K562 (cell line): ENCODE measurements around the gene EEF1A2. TPM values are rescaled to one million over a fixed set of nuclear protein-coding genes. Genes with fewer than 3 reads are reported as not detected.

ENCODE experiments used
- ATAC-seq: fragments of 200-7000 bp; cut with Tn5 transposase; 3 replicates; pipeline ENCODE4 v1.9.1; 2020; ENCODE audit warnings: moderate library complexity
- BruUV-seq: library from RNA; stranded (reverse); fragments of 400-500 nt; replicated peaks from 2 replicates; lab custom pipeline; 2021; lab: Mats Ljungman, UMichigan
- CTCF ChIA-PET: fragments of 300-600 bp; formaldehyde crosslinking; extraction: SDS; loops from one replicate; lab custom pipeline; 2021; ENCODE audit warnings: low intra/inter-chr PET ratio; lab: Yijun Ruan, JAX
- POLR2A ChIA-PET: fragments of 300-600, 350-650 bp; sonication (Branson Sonifier 250); formaldehyde crosslinking; extraction: SDS; loops from one replicate; lab custom pipeline; 2021; ENCODE audit warnings: antibody characterized with exemption, inconsistent platforms; lab: Yijun Ruan, JAX
- DNase-seq, 4 experiments: peaks; one replicate each; pipeline versions ENCODE4 v3.0.0 to v3.0.0-alpha.2; 2011 to 2018; ENCODE audit warnings: low spot score in 3 of 4, mixed read lengths in 3 of 4; ENCODE audit errors: extremely low read depth in 1 of 4
- FAIRE-seq: peaks from 2 replicates; lab custom pipeline; 2011; peaks lifted over from hg19 to GRCh38; lab: Jason Lieb, UNC
- H2AFZ ChIP-seq: 2 replicates; pipeline ENCODE4 v1.6.0; 2011; ENCODE audit warnings: low read depth, low read length, control low read depth, inconsistent platforms
- H3K27ac ChIP-seq: fragments of 200-600 bp; 3 replicates; pipeline ENCODE4 v1.8.0; 2011; ENCODE audit warnings: low read depth, mild to moderate bottlenecking, control low read depth, inconsistent platforms, low read length, moderate library complexity, mixed read lengths; ENCODE audit errors: extremely low read depth
- H3K27me3 ChIP-seq, 2 experiments: fragments of 300-600 bp in 1 of 2; 2 replicates in 1 of 2; 3 replicates in 1 of 2; pipeline versions ENCODE4 v1.6.0 to v1.8.0; 2011; ENCODE audit warnings: inconsistent platforms in 2 of 2, low read length in 2 of 2, mild to moderate bottlenecking in 1 of 2, mixed read lengths in 1 of 2, moderate library complexity in 1 of 2; ENCODE audit not compliant: control insufficient read depth in 2 of 2, insufficient read depth in 2 of 2
- H3K36me3 ChIP-seq: fragments of 300-600 bp; 3 replicates; pipeline ENCODE4 v1.8.0; 2011; ENCODE audit warnings: mild to moderate bottlenecking, low read length, inconsistent platforms; ENCODE audit not compliant: control insufficient read depth, insufficient read depth
- H3K4me1 ChIP-seq, 2 experiments: fragments of 200-600 bp in 1 of 2; replicated peaks in 1 of 2; 2 replicates in 1 of 2; 3 replicates in 1 of 2; pipeline versions ENCODE4 v1.5.1 to v1.8.0; 2011; ENCODE audit warnings: inconsistent platforms in 2 of 2, low read length in 2 of 2, mild to moderate bottlenecking in 1 of 2, mixed read lengths in 1 of 2, moderate library complexity in 1 of 2; ENCODE audit not compliant: control insufficient read depth in 2 of 2, insufficient read depth in 2 of 2
- H3K4me2 ChIP-seq: 2 replicates; pipeline ENCODE4 v1.6.1; 2011; ENCODE audit warnings: low read length, control low read depth, inconsistent platforms, mixed read lengths; ENCODE audit not compliant: insufficient read depth
- H3K4me3 ChIP-seq: fragments of 200-600 bp; sonication (generic), shearing (Covaris generic); 2 replicates; pipeline ENCODE4 v1.5.1; 2016; ENCODE audit warnings: control low read depth, inconsistent platforms
- H3K79me2 ChIP-seq: fragments of 200-600 bp; 3 replicates; pipeline ENCODE4 v1.8.0; 2011; ENCODE audit warnings: low read length, inconsistent platforms; ENCODE audit not compliant: control insufficient read depth, insufficient read depth
- H3K9ac ChIP-seq, 2 experiments: 2 replicates each; pipeline versions ENCODE4 v1.6.0 to v1.6.1; 2011; ENCODE audit warnings: low read depth in 2 of 2, low read length in 2 of 2, control low read depth in 1 of 2, inconsistent platforms in 1 of 2, mild to moderate bottlenecking in 1 of 2, mixed read lengths in 1 of 2; ENCODE audit not compliant: insufficient read depth in 1 of 2
- H3K9me1 ChIP-seq: one replicate; pipeline ENCODE4 v1.6.0; 2011; ENCODE audit warnings: inconsistent platforms, mild to moderate bottlenecking, low read length, moderate library complexity; ENCODE audit not compliant: control insufficient read depth, insufficient read depth
- H3K9me3 ChIP-seq: replicated peaks from 2 replicates; pipeline ENCODE4 v1.5.1; 2011; ENCODE audit warnings: low read depth, low read length, inconsistent platforms; ENCODE audit not compliant: control insufficient read depth, insufficient read depth
- H4K20me1 ChIP-seq: replicated peaks from 2 replicates; pipeline ENCODE4 v1.6.1; 2011; ENCODE audit warnings: low read length, inconsistent platforms, mixed read lengths; ENCODE audit not compliant: control insufficient read depth, insufficient read depth
- ATF1 ChIP-seq, 2 experiments: fragments of 450-650 bp in 1 of 2; IDR thresholded peaks; 2 replicates each; pipeline ENCODE4 v1.6.1; 2016; ENCODE audit warnings: missing compliant biosample characterization in 1 of 2, missing genetic modification characterization in 1 of 2
- BMI1 ChIP-seq: fragments of 150-350 bp; IDR thresholded peaks from 2 replicates; pipeline ENCODE4 v1.6.1; 2014; ENCODE audit warnings: low read length
- CBX3 ChIP-seq, 2 experiments: IDR thresholded peaks; 1 replicate in 1 of 2; 2 replicates in 1 of 2; pipeline ENCODE4 v1.6.1; 2012; ENCODE audit warnings: inconsistent platforms in 2 of 2, low read length in 2 of 2, borderline replicate concordance in 1 of 2, control low read depth in 1 of 2
- EWSR1 ChIP-seq: fragments of 450-650 bp; IDR thresholded peaks from 2 replicates; pipeline ENCODE4 v1.6.1; 2018; ENCODE audit warnings: borderline replicate concordance, mild to moderate bottlenecking, low read depth, moderate library complexity; ENCODE audit not compliant: partially characterized antibody
- KDM1A ChIP-seq, 2 experiments: fragments of 450-650 bp; IDR thresholded peaks; 2 replicates each; pipeline ENCODE4 v1.6.1; 2016; ENCODE audit warnings: mild to moderate bottlenecking in 2 of 2
- KHSRP ChIP-seq: fragments of 450-650 bp; IDR thresholded peaks from 2 replicates; pipeline ENCODE4 v1.6.1; 2017
- NCOA1 ChIP-seq: fragments of 450-650 bp; IDR thresholded peaks from 2 replicates; pipeline ENCODE4 v1.6.1; 2016; ENCODE audit warnings: low read depth
- NFE2 ChIP-seq: IDR thresholded peaks from 2 replicates; pipeline ENCODE4 v1.6.1; 2014; ENCODE audit warnings: antibody characterized with exemption, low read depth
- POLR2B ChIP-seq: fragments of 450-650 bp; IDR thresholded peaks from 2 replicates; pipeline ENCODE4 v1.6.1; 2018; ENCODE audit warnings: low read depth; ENCODE audit not compliant: partially characterized antibody
- PRPF4 ChIP-seq: fragments of 200-400 bp; formaldehyde crosslinking; IDR thresholded peaks from one replicate; pipeline ENCODE4 v1.6.1; 2017; ENCODE audit warnings: low read length, low read depth, mild to moderate bottlenecking; ENCODE audit not compliant: insufficient read depth, poor library complexity, severe bottlenecking
- PYGO2 ChIP-seq: fragments of 450-650 bp; IDR thresholded peaks from 2 replicates; pipeline ENCODE4 v1.6.1; 2016; ENCODE audit warnings: mild to moderate bottlenecking, missing genetic modification characterization, moderate library complexity, missing compliant biosample characterization
- SRSF7 ChIP-seq: fragments of 200-400 bp; formaldehyde crosslinking; optimal IDR thresholded peaks from 2 replicates; pipeline ENCODE3; 2017; ENCODE audit warnings: mild to moderate bottlenecking, low read depth, low read length
- TOE1 ChIP-seq, 2 experiments: fragments of 450-650 bp in 1 of 2; sonication (generic) in 1 of 2; formaldehyde crosslinking in 1 of 2; IDR thresholded peaks; 2 replicates each; pipeline versions ENCODE4 v1.7.1 to v1.8.0; 2016 to 2022; ENCODE audit warnings: borderline replicate concordance in 2 of 2, mild to moderate bottlenecking in 2 of 2, antibody characterized with exemption in 1 of 2, inconsistent platforms in 1 of 2, low read depth in 1 of 2, missing genetic modification reagents in 1 of 2, moderate library complexity in 1 of 2
- ZBED1 ChIP-seq: IDR thresholded peaks from 2 replicates; pipeline ENCODE4 v1.6.1; 2014
- ZBTB1 ChIP-seq: sonication (generic); formaldehyde crosslinking; IDR thresholded peaks from 2 replicates; pipeline ENCODE4 v1.8.1; 2023; ENCODE audit warnings: missing genetic modification reagents, low read depth, mild to moderate bottlenecking, borderline replicate concordance
- ZNF668 ChIP-seq: fragments of 250-450 bp; sonication (Bioruptor Pico); IDR thresholded peaks from 2 replicates; pipeline ENCODE4 v1.8.0; 2022; ENCODE audit warnings: mild to moderate bottlenecking, inconsistent platforms
- ZNF695 ChIP-seq: fragments of 450-650 bp; formaldehyde crosslinking; IDR thresholded peaks from 2 replicates; pipeline ENCODE4 v1.4.0; 2020; ENCODE audit warnings: mild to moderate bottlenecking, moderate library complexity
- WGBS: fragments of 100-300 bp; shearing (Covaris generic); methylation state at CpG from one replicate; pipeline ENCODE4 v1.1.6; 2016; ENCODE audit warnings: low coverage, mixed read lengths; ENCODE audit not compliant: insufficient coverage; ENCODE audit errors: missing lambda C conversion rate; 5-methylcytosine and 5-hydroxymethylcytosine counted together
- in situ Hi-C: fragments of 300-500 bp; cut with MboI; formaldehyde crosslinking; loops from 4 replicates; pipeline ENCODE4 v1.15.0; 2018; ENCODE audit warnings: inconsistent platforms, mixed read lengths
- intact Hi-C: fragments of 100-400 bp; cut with micrococcal nuclease; formaldehyde crosslinking; loops from 2 replicates; pipeline ENCODE4 v1.14.2; 2022
- polyA plus RNA-seq, 8 experiments: library from polyadenylated mRNA; depleted of rRNA in 4 of 8; stranded (reverse) in 5 of 8; unstranded in 3 of 8; fragments of >200 nt; fragmentation: Nextera tagmentation in 2 of 8; fragmentation: Illumina TruSeq in 1 of 8; extraction: Ambion mirVana in 2 of 8; extraction: Trizol in 1 of 8; gene quantifications; 2 replicates each; pipeline versions ENCODE4 v1.2.1 to v1.2.3, GENCODE V29; 2011 to 2014; ENCODE audit warnings: inconsistent platforms in 1 of 8, missing spikeins in 1 of 8
- total RNA-seq, 7 experiments: library from RNA; depleted of rRNA in 6 of 7; stranded (reverse); fragments of >200 nt in 6 of 7; fragmentation: Illumina TruSeq in 2 of 7; extraction: Trizol in 2 of 7; gene quantifications; 2 replicates each; pipeline versions ENCODE4 v1.2.1 to v1.2.3, GENCODE V29; 2011 to 2021; ENCODE audit warnings: low replicate concordance in 1 of 7
- TF ChIP-seq, protein P1 (sequence below): fragments of 250-450 bp; sonication (Bioruptor Pico); IDR thresholded peaks from 2 replicates; pipeline ENCODE4 v1.4.0; 2020; ENCODE audit warnings: borderline replicate concordance
- TF ChIP-seq, protein P2 (sequence below): fragments of 250-450 bp; sonication (Bioruptor Pico); IDR thresholded peaks from 2 replicates; pipeline ENCODE4 v1.5.1; 2021; ENCODE audit warnings: mild to moderate bottlenecking
- TF ChIP-seq, protein P3 (sequence below): sonication (generic); formaldehyde crosslinking; IDR thresholded peaks from 2 replicates; pipeline ENCODE4 v1.5.0; 2020; ENCODE audit warnings: missing genetic modification reagents

Gene EEF1A2
- total and polyA plus RNA-seq, 9 of the 15 experiments (the other 6 are each of a cell fraction or from before 2014, with no cell fraction given): 0.04 to 29.6 (median 11.5) TPM

DNA sequence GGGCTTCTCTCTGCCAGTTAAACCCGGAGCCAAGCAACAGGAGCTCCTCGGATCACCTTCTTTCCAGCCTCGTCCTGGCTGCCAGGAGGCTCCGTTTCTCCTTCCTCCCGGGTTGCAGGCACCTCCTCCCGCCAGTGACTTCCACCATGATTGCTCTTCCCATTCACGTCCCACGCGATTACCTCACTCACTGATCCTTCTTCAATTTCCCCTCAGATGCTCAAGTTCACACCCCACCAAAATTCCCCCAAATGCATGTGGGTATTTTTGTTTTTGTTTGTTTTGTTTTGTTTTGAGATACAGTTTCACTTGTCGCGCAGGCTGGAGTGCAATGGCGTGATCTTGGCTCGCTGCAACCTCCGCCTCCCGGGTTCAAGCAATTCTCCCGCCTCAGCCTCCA lies 51.6 kb downstream of the EEF1A2 start:
- BruUV-seq: no TSS peak
- Histone ChIP-seq H2AFZ (no peak overlapping the region), H3K4me3 (no peak overlapping the region), H3K36me3 (no peaks in the 10 kb centered on the region), H3K79me2 (no peaks in the 10 kb centered on the region), H3K9ac (no peak overlapping the region), H3K4me2 (no peak overlapping the region), H3K9me1 (no peaks in the 10 kb centered on the region), H3K27ac (no peak overlapping the region), H3K9me3 (peaks cover 4% of the 10 kb centered on the region; the same call in 1 of the 2 replicates), H3K27me3 (peaks cover 13 to 40% of the 10 kb centered on the region in 2 experiments; a peak in 4 of 5 replicates), H4K20me1 (0 out of 2 replicates have a peak, but pooled peaks cover 6% of the 10 kb centered on the region), H3K4me1 (peaks cover 0 to 20% of the 10 kb centered on the region in 2 experiments; a peak in 2 of 5 replicates)
- intact Hi-C loops (no loop called here), in situ Hi-C loops (no loop called here)
- whole genome bisulfite sequencing: 3% methylated on average over 16 of the region's 16 CpGs
- ATAC-seq (no peak), DNase-seq (no peak), FAIRE-seq (no peak)
- TF ChIP-seq, protein P1, sequence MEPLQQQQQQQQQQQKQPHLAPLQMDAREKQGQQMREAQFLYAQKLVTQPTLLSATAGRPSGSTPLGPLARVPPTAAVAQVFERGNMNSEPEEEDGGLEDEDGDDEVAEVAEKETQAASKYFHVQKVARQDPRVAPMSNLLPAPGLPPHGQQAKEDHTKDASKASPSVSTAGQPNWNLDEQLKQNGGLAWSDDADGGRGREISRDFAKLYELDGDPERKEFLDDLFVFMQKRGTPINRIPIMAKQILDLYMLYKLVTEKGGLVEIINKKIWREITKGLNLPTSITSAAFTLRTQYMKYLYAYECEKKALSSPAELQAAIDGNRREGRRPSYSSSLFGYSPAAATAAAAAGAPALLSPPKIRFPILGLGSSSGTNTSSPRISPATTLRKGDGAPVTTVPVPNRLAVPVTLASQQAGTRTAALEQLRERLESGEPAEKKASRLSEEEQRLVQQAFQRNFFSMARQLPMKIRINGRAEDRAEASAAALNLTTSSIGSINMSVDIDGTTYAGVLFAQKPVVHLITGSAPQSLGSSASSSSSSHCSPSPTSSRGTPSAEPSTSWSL: no peak
- TF ChIP-seq EWSR1: no peak
- TF ChIP-seq NCOA1: no peak
- no peak for TF ChIP-seq NFE2
- TF ChIP-seq, protein P2, sequence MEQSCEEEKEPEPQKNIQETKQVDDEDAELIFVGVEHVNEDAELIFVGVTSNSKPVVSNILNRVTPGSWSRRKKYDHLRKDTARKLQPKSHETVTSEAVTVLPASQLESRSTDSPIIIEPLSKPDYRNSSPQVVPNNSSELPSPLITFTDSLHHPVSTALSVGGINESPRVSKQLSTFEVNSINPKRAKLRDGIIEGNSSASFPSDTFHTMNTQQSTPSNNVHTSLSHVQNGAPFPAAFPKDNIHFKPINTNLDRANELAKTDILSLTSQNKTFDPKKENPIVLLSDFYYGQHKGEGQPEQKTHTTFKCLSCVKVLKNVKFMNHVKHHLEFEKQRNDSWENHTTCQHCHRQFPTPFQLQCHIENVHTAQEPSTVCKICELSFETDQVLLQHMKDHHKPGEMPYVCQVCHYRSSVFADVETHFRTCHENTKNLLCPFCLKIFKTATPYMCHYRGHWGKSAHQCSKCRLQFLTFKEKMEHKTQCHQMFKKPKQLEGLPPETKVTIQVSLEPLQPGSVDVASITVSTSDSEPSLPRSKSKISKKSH: no peak
- no peak for TF ChIP-seq KHSRP
- TF ChIP-seq ZNF668 (CRISPR knock-in tag): no peak
- TF ChIP-seq CBX3 (IDR thresholded peaks at IDR 0.05; ENCODE audit: borderline replicate concordance in 1 of 2, low read length in 2 of 2): no peak
- no peak for TF ChIP-seq SRSF7
- TF ChIP-seq KDM1A (IDR thresholded peaks at IDR 0.05): no peak
- no peak for TF ChIP-seq ZNF695
- TF ChIP-seq BMI1: no peak
- TF ChIP-seq POLR2B: no peak
- TF ChIP-seq ZBTB1 (CRISPR knock-in tag): no peak
- no peak for TF ChIP-seq ZBED1
- no peak for TF ChIP-seq PRPF4
- TF ChIP-seq TOE1 (IDR thresholded peaks at IDR 0.05; ENCODE audit: borderline replicate concordance): no peak
- no peak for TF ChIP-seq TOE1 (CRISPR knock-in tag; IDR thresholded peaks at IDR 0.05; ENCODE audit: borderline replicate concordance, low read depth)
- TF ChIP-seq, protein P3, sequence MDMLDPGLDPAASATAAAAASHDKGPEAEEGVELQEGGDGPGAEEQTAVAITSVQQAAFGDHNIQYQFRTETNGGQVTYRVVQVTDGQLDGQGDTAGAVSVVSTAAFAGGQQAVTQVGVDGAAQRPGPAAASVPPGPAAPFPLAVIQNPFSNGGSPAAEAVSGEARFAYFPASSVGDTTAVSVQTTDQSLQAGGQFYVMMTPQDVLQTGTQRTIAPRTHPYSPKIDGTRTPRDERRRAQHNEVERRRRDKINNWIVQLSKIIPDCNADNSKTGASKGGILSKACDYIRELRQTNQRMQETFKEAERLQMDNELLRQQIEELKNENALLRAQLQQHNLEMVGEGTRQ (CRISPR knock-in tag): no peak
- TF ChIP-seq ATF1 (CRISPR knock-in tag; IDR thresholded peaks at IDR 0.05): no peak
- no peak for TF ChIP-seq ATF1 (tag; IDR thresholded peaks at IDR 0.05)
- no peak for TF ChIP-seq PYGO2 (tag)
- ChIA-PET CTCF (no interaction called here), POLR2A (no interaction called here)
